HepG2 (cell line): ENCODE measurements around the gene DOCK3. TPM values are rescaled to one million over a fixed set of nuclear protein-coding genes. Genes with fewer than 3 reads are reported as not detected.

Experiments
- ATAC-seq: fragments of 200-7000 bp; cut with Tn5 transposase; 3 replicates; pipeline ENCODE4 v1.9.1; 2020; ENCODE audit warnings: mild to moderate bottlenecking, moderate library complexity
- BruUV-seq: library from RNA; stranded (reverse); fragments of 400-500 nt; replicated peaks from 2 replicates; lab custom pipeline; 2021; lab: Mats Ljungman, UMichigan
- CTCF ChIA-PET: fragments of 300-600 bp; formaldehyde crosslinking; extraction: SDS; loops from one replicate; lab custom pipeline; 2021; ENCODE audit warnings: low total read pairs, inconsistent platforms, low intra/inter-chr PET ratio; lab: Yijun Ruan, JAX
- POLR2A ChIA-PET: fragments of 350-600 bp; sonication (Branson Sonifier 250); formaldehyde crosslinking; loops from one replicate; lab custom pipeline; 2020; ENCODE audit warnings: antibody characterized with exemption, inconsistent platforms; lab: Yijun Ruan, JAX
- DNase-seq: peaks from one replicate; pipeline ENCODE4 v3.0.0-alpha.2; 2015; ENCODE audit warnings: low spot score
- FAIRE-seq: peaks from 3 replicates; lab custom pipeline; 2011; peaks lifted over from hg19 to GRCh38; lab: Jason Lieb, UNC
- H2AFZ ChIP-seq: one replicate; pipeline ENCODE4 v1.6.1; 2011; ENCODE audit warnings: low read length, inconsistent platforms
- H3K27ac ChIP-seq: fragments of 300-600 bp; 3 replicates; pipeline ENCODE4 v1.8.0; 2011; ENCODE audit warnings: mixed run types, mild to moderate bottlenecking, mixed read lengths, low read length, inconsistent platforms; ENCODE audit not compliant: insufficient read depth; ENCODE audit errors: extremely low read length
- H3K27me3 ChIP-seq, 2 experiments: fragments of 200-600 bp in 1 of 2; 2 replicates in 1 of 2; 3 replicates in 1 of 2; pipeline versions ENCODE4 v1.6.0 to v1.8.0; 2011; ENCODE audit warnings: low read length in 2 of 2, mild to moderate bottlenecking in 2 of 2, moderate library complexity in 2 of 2, inconsistent platforms in 1 of 2; ENCODE audit not compliant: insufficient read depth in 2 of 2, control insufficient read depth in 1 of 2
- H3K36me3 ChIP-seq, 2 experiments: fragments of 200-600 bp in 1 of 2; replicated peaks in 1 of 2; 2 replicates in 1 of 2; 3 replicates in 1 of 2; pipeline versions ENCODE4 v1.5.1 to v1.8.0; 2011; ENCODE audit warnings: low read length in 2 of 2, inconsistent platforms in 1 of 2; ENCODE audit not compliant: insufficient read depth in 2 of 2, control insufficient read depth in 1 of 2
- H3K4me1 ChIP-seq: 2 replicates; pipeline ENCODE4 v1.5.1; 2012; ENCODE audit warnings: low read length, inconsistent platforms; ENCODE audit not compliant: insufficient read depth
- H3K4me2 ChIP-seq: 2 replicates; pipeline ENCODE4 v1.6.0; 2011; ENCODE audit warnings: low read depth, low read length, inconsistent platforms
- H3K4me3 ChIP-seq, 3 experiments: fragments of 200-600 bp in 1 of 3; sonication (generic), shearing (Covaris generic) in 1 of 3; replicated peaks in 1 of 3; 2 replicates each; pipeline ENCODE4 v1.5.1; 2011 to 2016; ENCODE audit warnings: low read length in 3 of 3, inconsistent platforms in 2 of 3, low read depth in 2 of 3, mild to moderate bottlenecking in 2 of 3, control low read depth in 1 of 3, mixed read lengths in 1 of 3; ENCODE audit not compliant: insufficient read depth in 1 of 3
- H3K79me2 ChIP-seq: one replicate; pipeline ENCODE4 v1.6.1; 2011; ENCODE audit warnings: low read length, inconsistent platforms; ENCODE audit not compliant: insufficient read depth
- H3K9ac ChIP-seq: 2 replicates; pipeline ENCODE4 v1.6.0; 2011; ENCODE audit warnings: mild to moderate bottlenecking, low read depth, low read length, inconsistent platforms; ENCODE audit not compliant: insufficient read depth
- H3K9me3 ChIP-seq: 2 replicates; pipeline ENCODE4 v1.5.1; 2012; ENCODE audit warnings: mild to moderate bottlenecking, low read length
- H4K20me1 ChIP-seq: 2 replicates; pipeline ENCODE4 v1.6.0; 2011; ENCODE audit warnings: inconsistent platforms, mild to moderate bottlenecking, low read length, moderate library complexity; ENCODE audit not compliant: insufficient read depth
- ATRX ChIP-seq: sonication (generic); formaldehyde crosslinking; IDR thresholded peaks from 2 replicates; pipeline ENCODE4 v1.4.0; 2020; ENCODE audit warnings: missing genetic modification reagents, borderline replicate concordance
- MAF1 ChIP-seq: sonication (generic); formaldehyde crosslinking; IDR thresholded peaks from 2 replicates; pipeline ENCODE4 v1.5.0; 2020; ENCODE audit warnings: missing genetic modification reagents, borderline replicate concordance
- POLR2AphosphoS2 ChIP-seq: IDR thresholded peaks from 2 replicates; pipeline ENCODE4 v1.6.1; 2011; ENCODE audit warnings: low read depth, low read length, improper control_type of control experiment
- SIN3A ChIP-seq: IDR thresholded peaks from 2 replicates; pipeline ENCODE4 v1.6.1; 2011; ENCODE audit warnings: low read depth, mild to moderate bottlenecking, control low read depth, low read length, borderline replicate concordance
- ZC3H13 ChIP-seq: sonication (generic); formaldehyde crosslinking; IDR thresholded peaks from 2 replicates; pipeline ENCODE4 v1.8.1; 2023; ENCODE audit warnings: mild to moderate bottlenecking, missing genetic modification reagents, moderate library complexity
- ZC3H4 ChIP-seq: sonication (generic); formaldehyde crosslinking; IDR thresholded peaks from 2 replicates; pipeline ENCODE4 v1.4.0; 2020; ENCODE audit warnings: missing genetic modification reagents, borderline replicate concordance
- ZFP36L1 ChIP-seq: sonication (generic); formaldehyde crosslinking; IDR thresholded peaks from 2 replicates; pipeline ENCODE4 v1.8.0; 2022; ENCODE audit warnings: mild to moderate bottlenecking, missing genetic modification reagents, moderate library complexity
- ZKSCAN1 ChIP-seq: fragments of 150-350 bp; IDR thresholded peaks from 2 replicates; pipeline ENCODE4 v1.6.1; 2014; ENCODE audit warnings: low read length
- ZKSCAN5 ChIP-seq: sonication (generic); formaldehyde crosslinking; IDR thresholded peaks from 2 replicates; pipeline ENCODE4 v1.5.1; 2020; ENCODE audit warnings: mild to moderate bottlenecking, missing genetic modification reagents
- ZNF703 ChIP-seq: sonication (generic); formaldehyde crosslinking; IDR thresholded peaks from 2 replicates; pipeline ENCODE4 v1.5.1; 2020; ENCODE audit warnings: missing genetic modification reagents, mild to moderate bottlenecking, moderate library complexity, borderline replicate concordance
- ZSCAN20 ChIP-seq: sonication (generic); formaldehyde crosslinking; IDR thresholded peaks from 2 replicates; pipeline ENCODE4 v1.4.0; 2020; ENCODE audit warnings: missing genetic modification reagents, mild to moderate bottlenecking, borderline replicate concordance
- WGBS: methylation state at CpG from one replicate; pipeline ENCODE4 v1.1.6; 2017; ENCODE audit warnings: low lambda C conversion rate; 5-methylcytosine and 5-hydroxymethylcytosine counted together
- in situ Hi-C: cut with HindIII; loops from 2 replicates; pipeline ENCODE4 v1.10.0; 2017; ENCODE audit warnings: low pct_unique_long_range_greater_than_20kb; ENCODE audit not compliant: extremely low pct_ligation_motif_present
- intact Hi-C: fragments of 100-400 bp; cut with micrococcal nuclease; formaldehyde crosslinking; loops from one replicate; pipeline ENCODE4 v1.10.0; 2022; ENCODE audit not compliant: unreplicated experiment
- polyA plus RNA-seq, 8 experiments: library from polyadenylated mRNA; depleted of rRNA in 3 of 8; stranded (reverse) in 7 of 8; unstranded in 1 of 8; fragments of >200 nt; fragmentation: Illumina TruSeq in 4 of 8; extraction: Trizol in 4 of 8; gene quantifications; 2 replicates each; pipeline versions ENCODE4 v1.2.1 to v1.2.3, GENCODE V29; 2011 to 2016; ENCODE audit warnings: low read depth in 4 of 8, missing spikeins in 1 of 8, mixed read lengths in 1 of 8; ENCODE audit not compliant: insufficient read depth in 1 of 8
- total RNA-seq, 5 experiments: library from RNA; depleted of rRNA; stranded (reverse); fragments of >200 nt; fragmentation: Illumina TruSeq; extraction: Trizol; gene quantifications; 2 replicates each; pipeline ENCODE4 v1.2.3, GENCODE V29; 2016; ENCODE audit warnings: low read depth in 1 of 5
- TF ChIP-seq, protein P1 (sequence below): sonication (generic); formaldehyde crosslinking; IDR thresholded peaks from 2 replicates; pipeline ENCODE4 v1.4.0; 2020; ENCODE audit warnings: missing genetic modification reagents
- TF ChIP-seq, protein P2 (sequence below): IDR thresholded peaks from 2 replicates; pipeline ENCODE4 v1.6.1; 2016; ENCODE audit warnings: low read depth, missing genetic modification reagents, missing compliant biosample characterization
- TF ChIP-seq, protein P3 (sequence below): sonication (generic); formaldehyde crosslinking; IDR thresholded peaks from 2 replicates; pipeline ENCODE4 v1.5.0; 2020; ENCODE audit warnings: mild to moderate bottlenecking, missing genetic modification reagents
- TF ChIP-seq, protein P4 (sequence below): IDR thresholded peaks from 2 replicates; pipeline ENCODE4 v1.6.1; 2016; ENCODE audit warnings: low read depth, borderline replicate concordance

Gene DOCK3
- total and polyA plus RNA-seq, 2 of the 13 experiments (the other 11 are each of a cell fraction or from before 2014, with no cell fraction given), result not detected

DNA sequence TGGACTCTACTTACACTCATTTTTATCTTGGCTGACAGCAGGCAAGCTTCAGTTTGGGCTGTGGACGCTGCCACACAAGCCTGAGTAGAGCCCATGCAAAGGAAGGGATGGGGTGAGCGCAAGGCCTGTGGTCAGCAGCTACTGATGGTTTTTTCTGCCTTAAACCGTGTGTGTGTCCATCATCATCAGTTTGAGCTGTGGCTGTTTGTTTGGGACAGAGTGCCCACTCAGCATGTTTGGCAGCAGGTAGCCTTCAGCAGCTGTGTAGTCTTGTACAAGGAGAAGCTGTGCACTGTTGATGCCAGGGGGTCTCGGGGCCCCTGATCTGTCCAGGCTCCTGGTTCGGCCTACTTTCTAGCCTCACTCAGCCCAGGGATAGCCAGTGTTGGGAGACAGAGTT, 719.8 kb downstream of the DOCK3 start:
- Histone ChIP-seq H3K9me3 (no peaks in the 10 kb centered on the region), H4K20me1 (peaks cover 20% of the 10 kb centered on the region), H3K36me3 (peaks cover 20 to 57% of the 10 kb centered on the region in 2 experiments), H3K27me3 (no peaks in the 10 kb centered on the region), H2AFZ (no peak overlapping the region), H3K4me2 (peak overlapping the region; percentile 52), H3K79me2 (peaks cover 41% of the 10 kb centered on the region), H3K4me1 (peaks cover 44% of the 10 kb centered on the region), H3K27ac (no peak overlapping the region), H3K9ac (no peak overlapping the region), H3K4me3 (no peak overlapping the region)
- FAIRE-seq (no peak), ATAC-seq (no peak), DNase-seq (no peak)
- POLR2A ChIA-PET, result interaction anchor here (1.0 to 2.2 kb wide), 2 partner anchors 105 to 281 kb away, joined by 3 to 6 read pairs; partner anchors contain the start of gene DCAF1
- in situ Hi-C loops, result no loop called here
- no TSS peak for BruUV-seq
- 86% methylated on average over 4 of the region's 5 CpGs for WGBS
- intact Hi-C loops, result no loop called here
- CTCF ChIA-PET, result no interaction called here
- TF ChIP-seq, protein P1, sequence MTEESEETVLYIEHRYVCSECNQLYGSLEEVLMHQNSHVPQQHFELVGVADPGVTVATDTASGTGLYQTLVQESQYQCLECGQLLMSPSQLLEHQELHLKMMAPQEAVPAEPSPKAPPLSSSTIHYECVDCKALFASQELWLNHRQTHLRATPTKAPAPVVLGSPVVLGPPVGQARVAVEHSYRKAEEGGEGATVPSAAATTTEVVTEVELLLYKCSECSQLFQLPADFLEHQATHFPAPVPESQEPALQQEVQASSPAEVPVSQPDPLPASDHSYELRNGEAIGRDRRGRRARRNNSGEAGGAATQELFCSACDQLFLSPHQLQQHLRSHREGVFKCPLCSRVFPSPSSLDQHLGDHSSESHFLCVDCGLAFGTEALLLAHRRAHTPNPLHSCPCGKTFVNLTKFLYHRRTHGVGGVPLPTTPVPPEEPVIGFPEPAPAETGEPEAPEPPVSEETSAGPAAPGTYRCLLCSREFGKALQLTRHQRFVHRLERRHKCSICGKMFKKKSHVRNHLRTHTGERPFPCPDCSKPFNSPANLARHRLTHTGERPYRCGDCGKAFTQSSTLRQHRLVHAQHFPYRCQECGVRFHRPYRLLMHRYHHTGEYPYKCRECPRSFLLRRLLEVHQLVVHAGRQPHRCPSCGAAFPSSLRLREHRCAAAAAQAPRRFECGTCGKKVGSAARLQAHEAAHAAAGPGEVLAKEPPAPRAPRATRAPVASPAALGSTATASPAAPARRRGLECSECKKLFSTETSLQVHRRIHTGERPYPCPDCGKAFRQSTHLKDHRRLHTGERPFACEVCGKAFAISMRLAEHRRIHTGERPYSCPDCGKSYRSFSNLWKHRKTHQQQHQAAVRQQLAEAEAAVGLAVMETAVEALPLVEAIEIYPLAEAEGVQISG (CRISPR knock-in tag), result no peak
- peak; percentile 56; the same call in 1 of the 2 replicates for TF ChIP-seq ZC3H4
- TF ChIP-seq, protein P2, sequence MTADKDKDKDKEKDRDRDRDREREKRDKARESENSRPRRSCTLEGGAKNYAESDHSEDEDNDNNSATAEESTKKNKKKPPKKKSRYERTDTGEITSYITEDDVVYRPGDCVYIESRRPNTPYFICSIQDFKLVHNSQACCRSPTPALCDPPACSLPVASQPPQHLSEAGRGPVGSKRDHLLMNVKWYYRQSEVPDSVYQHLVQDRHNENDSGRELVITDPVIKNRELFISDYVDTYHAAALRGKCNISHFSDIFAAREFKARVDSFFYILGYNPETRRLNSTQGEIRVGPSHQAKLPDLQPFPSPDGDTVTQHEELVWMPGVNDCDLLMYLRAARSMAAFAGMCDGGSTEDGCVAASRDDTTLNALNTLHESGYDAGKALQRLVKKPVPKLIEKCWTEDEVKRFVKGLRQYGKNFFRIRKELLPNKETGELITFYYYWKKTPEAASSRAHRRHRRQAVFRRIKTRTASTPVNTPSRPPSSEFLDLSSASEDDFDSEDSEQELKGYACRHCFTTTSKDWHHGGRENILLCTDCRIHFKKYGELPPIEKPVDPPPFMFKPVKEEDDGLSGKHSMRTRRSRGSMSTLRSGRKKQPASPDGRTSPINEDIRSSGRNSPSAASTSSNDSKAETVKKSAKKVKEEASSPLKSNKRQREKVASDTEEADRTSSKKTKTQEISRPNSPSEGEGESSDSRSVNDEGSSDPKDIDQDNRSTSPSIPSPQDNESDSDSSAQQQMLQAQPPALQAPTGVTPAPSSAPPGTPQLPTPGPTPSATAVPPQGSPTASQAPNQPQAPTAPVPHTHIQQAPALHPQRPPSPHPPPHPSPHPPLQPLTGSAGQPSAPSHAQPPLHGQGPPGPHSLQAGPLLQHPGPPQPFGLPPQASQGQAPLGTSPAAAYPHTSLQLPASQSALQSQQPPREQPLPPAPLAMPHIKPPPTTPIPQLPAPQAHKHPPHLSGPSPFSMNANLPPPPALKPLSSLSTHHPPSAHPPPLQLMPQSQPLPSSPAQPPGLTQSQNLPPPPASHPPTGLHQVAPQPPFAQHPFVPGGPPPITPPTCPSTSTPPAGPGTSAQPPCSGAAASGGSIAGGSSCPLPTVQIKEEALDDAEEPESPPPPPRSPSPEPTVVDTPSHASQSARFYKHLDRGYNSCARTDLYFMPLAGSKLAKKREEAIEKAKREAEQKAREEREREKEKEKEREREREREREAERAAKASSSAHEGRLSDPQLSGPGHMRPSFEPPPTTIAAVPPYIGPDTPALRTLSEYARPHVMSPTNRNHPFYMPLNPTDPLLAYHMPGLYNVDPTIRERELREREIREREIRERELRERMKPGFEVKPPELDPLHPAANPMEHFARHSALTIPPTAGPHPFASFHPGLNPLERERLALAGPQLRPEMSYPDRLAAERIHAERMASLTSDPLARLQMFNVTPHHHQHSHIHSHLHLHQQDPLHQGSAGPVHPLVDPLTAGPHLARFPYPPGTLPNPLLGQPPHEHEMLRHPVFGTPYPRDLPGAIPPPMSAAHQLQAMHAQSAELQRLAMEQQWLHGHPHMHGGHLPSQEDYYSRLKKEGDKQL (CRISPR knock-in tag), result no peak
- TF ChIP-seq, protein P3, sequence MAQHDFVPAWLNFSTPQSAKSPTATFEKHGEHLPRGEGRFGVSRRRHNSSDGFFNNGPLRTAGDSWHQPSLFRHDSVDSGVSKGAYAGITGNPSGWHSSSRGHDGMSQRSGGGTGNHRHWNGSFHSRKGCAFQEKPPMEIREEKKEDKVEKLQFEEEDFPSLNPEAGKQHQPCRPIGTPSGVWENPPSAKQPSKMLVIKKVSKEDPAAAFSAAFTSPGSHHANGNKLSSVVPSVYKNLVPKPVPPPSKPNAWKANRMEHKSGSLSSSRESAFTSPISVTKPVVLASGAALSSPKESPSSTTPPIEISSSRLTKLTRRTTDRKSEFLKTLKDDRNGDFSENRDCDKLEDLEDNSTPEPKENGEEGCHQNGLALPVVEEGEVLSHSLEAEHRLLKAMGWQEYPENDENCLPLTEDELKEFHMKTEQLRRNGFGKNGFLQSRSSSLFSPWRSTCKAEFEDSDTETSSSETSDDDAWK, result no peak
- no peak for TF ChIP-seq ZKSCAN1
- TF ChIP-seq ZKSCAN5, result no peak
- no peak for TF ChIP-seq ZSCAN20 (CRISPR knock-in tag)
- no peak for TF ChIP-seq MAF1 (CRISPR knock-in tag)
- TF ChIP-seq ZFP36L1 (CRISPR knock-in tag), result no peak
- TF ChIP-seq, protein P4, sequence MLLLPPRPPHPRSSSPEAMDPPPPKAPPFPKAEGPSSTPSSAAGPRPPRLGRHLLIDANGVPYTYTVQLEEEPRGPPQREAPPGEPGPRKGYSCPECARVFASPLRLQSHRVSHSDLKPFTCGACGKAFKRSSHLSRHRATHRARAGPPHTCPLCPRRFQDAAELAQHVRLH (CRISPR knock-in tag), result 0 out of 2 replicates have a peak, but pooled peaks have one; percentile 43
- TF ChIP-seq ATRX (CRISPR knock-in tag), result no peak
- TF ChIP-seq ZNF703 (CRISPR knock-in tag), result no peak
- no peak for TF ChIP-seq SIN3A
- TF ChIP-seq POLR2AphosphoS2, result no peak
- TF ChIP-seq ZC3H13 (CRISPR knock-in tag), result peak; percentile 84; the same call in 1 of the 2 replicates
